H9 (cell line): Measurements from ENCODE around the gene PPARGC1A. TPM values are rescaled to one million over a fixed set of nuclear protein-coding genes. Genes with fewer than 3 reads are reported as not detected.

Experiments
- DNase-seq: peaks from one replicate; pipeline ENCODE4 v3.0.0-alpha.2; 2017
- H2AFZ ChIP-seq: one replicate; pipeline ENCODE4 v1.6.1; 2013; ENCODE audit warnings: mild to moderate bottlenecking, low read length, control low read depth, moderate library complexity
- H2AK5ac ChIP-seq: 2 replicates; pipeline ENCODE4 v1.6.1; 2013; ENCODE audit warnings: low read length, control low read depth, mixed read lengths; ENCODE audit not compliant: insufficient read length
- H2BK120ac ChIP-seq: one replicate; pipeline ENCODE4 v1.6.1; 2013; ENCODE audit warnings: low read depth, mild to moderate bottlenecking, low read length, control low read depth, inconsistent platforms; ENCODE audit not compliant: poor library complexity, severe bottlenecking
- H2BK12ac ChIP-seq: 2 replicates; pipeline ENCODE4 v1.6.1; 2013; ENCODE audit warnings: low read length, control low read depth, mixed read lengths, low read depth; ENCODE audit not compliant: insufficient read length
- H2BK15ac ChIP-seq: 2 replicates; pipeline ENCODE4 v1.6.1; 2013; ENCODE audit warnings: low read depth, low read length, control low read depth
- H2BK20ac ChIP-seq: one replicate; pipeline ENCODE4 v1.6.1; 2013; ENCODE audit warnings: low read depth, mild to moderate bottlenecking, low read length, control low read depth, inconsistent platforms; ENCODE audit not compliant: poor library complexity, severe bottlenecking
- H2BK5ac ChIP-seq: 2 replicates; pipeline ENCODE4 v1.6.1; 2013; ENCODE audit warnings: low read length, control low read depth, mixed read lengths; ENCODE audit not compliant: insufficient read length
- H3K14ac ChIP-seq: 2 replicates; pipeline ENCODE4 v1.6.1; 2013; ENCODE audit warnings: low read length, control low read depth; ENCODE audit not compliant: insufficient read depth
- H3K18ac ChIP-seq: 2 replicates; pipeline ENCODE4 v1.6.1; 2013; ENCODE audit warnings: low read depth, mild to moderate bottlenecking, mixed read lengths, low read length, control low read depth; ENCODE audit not compliant: insufficient read length
- H3K23ac ChIP-seq: 2 replicates; pipeline ENCODE4 v1.6.1; 2013; ENCODE audit warnings: low read length, control low read depth, mixed read lengths, low read depth; ENCODE audit not compliant: insufficient read length
- H3K23me2 ChIP-seq: 2 replicates; pipeline ENCODE4 v1.6.1; 2013; ENCODE audit warnings: low read depth, mild to moderate bottlenecking, mixed read lengths, low read length, control low read depth; ENCODE audit not compliant: insufficient read length, poor library complexity, severe bottlenecking
- H3K27ac ChIP-seq: 2 replicates; pipeline ENCODE4 v1.5.1; 2013; ENCODE audit warnings: low read length, control low read depth, mixed read lengths, low read depth; ENCODE audit not compliant: insufficient read length
- H3K27me3 ChIP-seq: 2 replicates; pipeline ENCODE4 v1.6.1; 2013; ENCODE audit warnings: low read length, control low read depth, inconsistent platforms; ENCODE audit not compliant: insufficient read depth
- H3K4ac ChIP-seq: 2 replicates; pipeline ENCODE4 v1.6.1; 2013; ENCODE audit warnings: low read depth, mild to moderate bottlenecking, control low read depth, inconsistent platforms, low read length, moderate library complexity
- H3K4me1 ChIP-seq: 2 replicates; pipeline ENCODE4 v1.6.1; 2013; ENCODE audit warnings: low read length, control low read depth, inconsistent platforms; ENCODE audit not compliant: insufficient read depth
- H3K4me2 ChIP-seq: 2 replicates; pipeline ENCODE4 v1.6.1; 2013; ENCODE audit warnings: low read length, control low read depth, mixed read lengths; ENCODE audit not compliant: insufficient read length, insufficient read depth
- H3K56ac ChIP-seq: 2 replicates; pipeline ENCODE4 v1.6.1; 2013; ENCODE audit warnings: low read depth, mild to moderate bottlenecking, mixed read lengths, low read length, control low read depth; ENCODE audit not compliant: insufficient read length
- H3K79me1 ChIP-seq: 2 replicates; pipeline ENCODE4 v1.6.1; 2013; ENCODE audit warnings: low read depth, mild to moderate bottlenecking, moderate library complexity, low read length, control low read depth, inconsistent platforms; ENCODE audit not compliant: insufficient read depth, poor library complexity, severe bottlenecking
- H3K79me2 ChIP-seq: 2 replicates; pipeline ENCODE4 v1.6.1; 2013; ENCODE audit warnings: low read length, control low read depth, inconsistent platforms; ENCODE audit not compliant: insufficient read depth
- H3K9ac ChIP-seq: 2 replicates; pipeline ENCODE4 v1.6.1; 2013; ENCODE audit warnings: low read length, control low read depth, mixed read lengths; ENCODE audit not compliant: insufficient read length; ENCODE audit errors: extremely low read depth
- H3K9me3 ChIP-seq: one replicate; pipeline ENCODE4 v1.6.1; 2013; ENCODE audit warnings: low read depth, low read length, inconsistent platforms; ENCODE audit not compliant: control insufficient read depth
- H3T11ph ChIP-seq: one replicate; pipeline ENCODE4 v1.6.1; 2013; ENCODE audit warnings: mild to moderate bottlenecking, low read length, control low read depth, inconsistent platforms
- H4K20me1 ChIP-seq: one replicate; pipeline ENCODE4 v1.6.1; 2013; ENCODE audit not compliant: control insufficient read depth, insufficient read length, insufficient read depth
- H4K5ac ChIP-seq: 2 replicates; pipeline ENCODE4 v1.6.1; 2013; ENCODE audit warnings: low read depth, mild to moderate bottlenecking, mixed read lengths, low read length, control low read depth; ENCODE audit not compliant: insufficient read length
- H4K8ac ChIP-seq: replicated peaks from 2 replicates; pipeline ENCODE4 v1.6.1; 2013; ENCODE audit warnings: low read length, control low read depth, mixed read lengths, low read depth; ENCODE audit not compliant: insufficient read length
- H4K91ac ChIP-seq: 2 replicates; pipeline ENCODE4 v1.6.1; 2013; ENCODE audit warnings: low read depth, mild to moderate bottlenecking, moderate library complexity, mixed read lengths, low read length, control low read depth; ENCODE audit not compliant: insufficient read length
- H3K27ac Mint-ChIP-seq, 3 experiments: 2 replicates in 2 of 3; 3 replicates in 1 of 3; pipeline ENCODE4 v1.8.0; 2020 to 2021; ENCODE audit warnings: mixed read lengths in 3 of 3, mild to moderate bottlenecking in 1 of 3, moderate library complexity in 1 of 3
- H3K27me3 Mint-ChIP-seq: 2 replicates; pipeline ENCODE4 v1.8.0; 2021; ENCODE audit warnings: low read depth, mild to moderate bottlenecking, moderate library complexity, mixed read lengths
- H3K36me3 Mint-ChIP-seq, 3 experiments: 2 replicates in 2 of 3; 3 replicates in 1 of 3; pipeline ENCODE4 v1.8.0; 2020 to 2021; ENCODE audit warnings: low read depth in 3 of 3, mixed read lengths in 3 of 3; ENCODE audit not compliant: insufficient read depth in 1 of 3
- H3K4me1 Mint-ChIP-seq, 2 experiments: 2 replicates each; pipeline ENCODE4 v1.8.0; 2020; ENCODE audit warnings: mixed read lengths in 2 of 2
- H3K4me3 Mint-ChIP-seq, 2 experiments: 2 replicates in 1 of 2; 3 replicates in 1 of 2; pipeline ENCODE4 v1.8.0; 2020 to 2021; ENCODE audit warnings: mild to moderate bottlenecking in 2 of 2, mixed read lengths in 2 of 2, moderate library complexity in 1 of 2
- H3K9me3 Mint-ChIP-seq, 2 experiments: 2 replicates in 1 of 2; 3 replicates in 1 of 2; pipeline ENCODE4 v1.8.0; 2020; ENCODE audit warnings: mild to moderate bottlenecking in 2 of 2, mixed read lengths in 2 of 2, moderate library complexity in 1 of 2
- CTCF ChIP-seq: fragments of 200-600 bp; sonication (generic); conservative IDR thresholded peaks from 3 replicates; pipeline ENCODE4 v1.8.0; 2021; ENCODE audit warnings: antibody characterized with exemption, mild to moderate bottlenecking
- WGBS: extraction: QIAGEN DNeasy Blood & Tissue Kit; methylation state at CpG from one replicate; pipeline ENCODE4 v1.1.7; 2013; ENCODE audit warnings: missing lambda C conversion rate, low lambda C conversion rate, mixed read lengths; ENCODE audit not compliant: insufficient read length; ENCODE audit errors: extremely low coverage; 5-methylcytosine and 5-hydroxymethylcytosine counted together
- total RNA-seq: library from RNA; stranded (reverse); gene quantifications from 2 replicates; pipeline ENCODE4 v1.2.1, GENCODE V29; 2021

PPARGC1A gene
- total RNA-seq, 1 experiment from 2014 or later: 1.7 TPM

GRCh38 chr4:23871426-23871825, 18.4 kb downstream of the PPARGC1A start:
- no peak for DNase-seq
- Histone ChIP-seq H2BK5ac (no peak overlapping the region), H3K56ac (no peak overlapping the region), H3K23me2 (no peaks in the 10 kb centered on the region), H4K8ac (no peak overlapping the region), H2BK120ac (no peak overlapping the region), H3K4ac (no peak overlapping the region), H3K9ac (no peak overlapping the region), H3K9me3 (no peaks in the 10 kb centered on the region), H3K4me2 (no peak overlapping the region), H3K79me2 (no peaks in the 10 kb centered on the region), H4K20me1 (no peaks in the 10 kb centered on the region), H4K5ac (no peak overlapping the region), H3K27me3 (no peaks in the 10 kb centered on the region), H2AFZ (no peak overlapping the region), H3T11ph (no peak overlapping the region), H3K14ac (no peak overlapping the region), H2AK5ac (no peak overlapping the region), H2BK20ac (no peak overlapping the region), H2BK12ac (no peak overlapping the region), H3K79me1 (no peaks in the 10 kb centered on the region), H3K4me1 (no peaks in the 10 kb centered on the region), H3K23ac (no peak overlapping the region), H3K27ac (no peak overlapping the region), H4K91ac (no peak overlapping the region), H2BK15ac (no peak overlapping the region), H3K18ac (no peak overlapping the region)
- H3K36me3 Mint-ChIP-seq: no peaks in the 10 kb centered on the region; a peak in 1 of 7 replicates
- no peak overlapping the region for H3K27ac Mint-ChIP-seq
- H3K27me3 Mint-ChIP-seq: no peaks in the 10 kb centered on the region
- no CpG with 5 or more reads among the region's 2 CpGs for WGBS
- H3K9me3 Mint-ChIP-seq: no peaks in the 10 kb centered on the region
- H3K4me1 Mint-ChIP-seq: peaks cover 11 to 22% of the 10 kb centered on the region in 2 experiments
- H3K4me3 Mint-ChIP-seq: no peak overlapping the region
- no peak for TF ChIP-seq CTCF
